Right renal pelvis (tissue), 4 donors: Measurements from ENCODE around the gene RAB6C. TPM values are rescaled to one million over a fixed set of nuclear protein-coding genes. Genes with fewer than 3 reads are reported as not detected.
"Not testable (repeated sequence)": the region's sequence is repeated elsewhere in the genome, so short reads cannot be mapped to it uniquely, and the experiment has no call there.

Experiments
- DNase-seq, 4 donors: peaks; one replicate each; pipeline ENCODE4 v3.0.0-alpha.2; 2013; ENCODE audit warnings: low read depth in 4 of 4, low spot score in 3 of 4, missing footprints in 1 of 4
- polyA plus RNA-seq, 4 donors: library from polyadenylated mRNA; unstranded; fragments of 120-200 nt; gene quantifications; one replicate each; pipeline ENCODE4 v1.2.1, GENCODE V29; 2013; ENCODE audit not compliant: insufficient read length in 4 of 4

RAB6C gene
- polyA plus RNA-seq = 1 to 10 TPM in 2 of 4 donors, under 1 TPM in 2; 0.58 to 1.7 (median 0.96) TPM

- peak in 2 of 4 donors; percentile 4 to 12 for DNase-seq
Measured at GRCh38 chr2:129979629-129980155, at the start of gene RAB6C. TSS of gene RAB6C (plus strand) at chr2:129979666. CDS start at chr2:129980116, 450 bp downstream.

GRCh38 chr2:129930451-129930850 lies 49.0 kb upstream of the RAB6C start:
- DNase-seq = no peak

GRCh38 chr2:129933387-129933786 lies 46.1 kb upstream of the RAB6C start:
- not testable (repeated sequence) for DNase-seq

- no peak for DNase-seq
Measured at GRCh38 chr2:129934044-129934822, 45.2 kb upstream of the RAB6C start.

- no peak for DNase-seq
Measured at GRCh38 chr2:129935118-129935517, 44.3 kb upstream of the RAB6C start.

GRCh38 chr2:129936334-129936934 lies 43.0 kb upstream of the RAB6C start:
- DNase-seq = peak in 1 of 4 donors; percentile 67

GRCh38 chr2:129938850-129939471 lies 40.5 kb upstream of the RAB6C start:
- DNase-seq = not testable (repeated sequence)

- not testable (repeated sequence) for DNase-seq
Measured at GRCh38 chr2:129943456-129943855, 36.0 kb upstream of the RAB6C start.

GRCh38 chr2:129945557-129945956 lies 33.9 kb upstream of the RAB6C start:
- DNase-seq = no peak

- DNase-seq = not testable (repeated sequence)
Measured at GRCh38 chr2:129947712-129948111, 31.8 kb upstream of the RAB6C start.

- DNase-seq = not testable (repeated sequence)
Measured at GRCh38 chr2:129956171-129956570, 23.3 kb upstream of the RAB6C start.

- DNase-seq = no peak
Measured at GRCh38 chr2:129957891-129958290, 21.6 kb upstream of the RAB6C start.

- not testable (repeated sequence) for DNase-seq
Measured at GRCh38 chr2:129958736-129959135, 20.7 kb upstream of the RAB6C start.

GRCh38 chr2:129968605-129969004 lies 10.9 kb upstream of the RAB6C start:
- DNase-seq = not testable (repeated sequence)

- no peak for DNase-seq
Measured at GRCh38 chr2:129975016-129975774, 4.3 kb upstream of the RAB6C start.

- DNase-seq = not testable (repeated sequence)
Measured at GRCh38 chr2:129976969-129977368, 2.5 kb upstream of the RAB6C start.

- DNase-seq = no peak
Measured at GRCh38 chr2:129977986-129978385, 1.5 kb upstream of the RAB6C start.

GRCh38 chr2:129980246-129980645 lies 780 bp downstream of the RAB6C start:
- DNase-seq = not testable (repeated sequence)

- DNase-seq = not testable (repeated sequence)
Measured at GRCh38 chr2:129981689-129982088, 2.2 kb downstream of the RAB6C start.

GRCh38 chr2:129984426-129984825 lies 5.0 kb downstream of the RAB6C start:
- DNase-seq = no peak
